ENCODE measurements around the gene HOMER2.
"Not testable (repeated sequence)": the region's sequence is repeated elsewhere in the genome, so short reads cannot be mapped to it uniquely, and the experiment has no call there.

DNA sequence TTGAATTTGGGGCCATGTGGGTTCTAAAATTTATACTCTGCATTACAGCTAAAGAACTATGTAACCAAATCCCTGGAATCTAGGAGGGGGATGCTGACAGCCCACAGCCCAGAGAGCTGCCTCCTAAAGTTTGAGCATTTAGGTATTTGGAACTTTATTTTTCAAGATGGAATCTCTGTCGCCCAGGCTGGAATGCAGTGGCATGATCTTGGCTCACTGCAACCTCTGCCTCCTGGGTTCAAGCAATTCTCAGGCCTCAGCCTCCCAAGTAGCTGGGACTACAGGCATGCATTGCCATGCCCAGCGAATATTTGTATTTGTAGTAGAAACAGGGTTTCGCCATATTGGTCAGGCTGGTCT is 48.1 kb upstream of the HOMER2 start:
- TF ChIP-seq, protein P1, sequence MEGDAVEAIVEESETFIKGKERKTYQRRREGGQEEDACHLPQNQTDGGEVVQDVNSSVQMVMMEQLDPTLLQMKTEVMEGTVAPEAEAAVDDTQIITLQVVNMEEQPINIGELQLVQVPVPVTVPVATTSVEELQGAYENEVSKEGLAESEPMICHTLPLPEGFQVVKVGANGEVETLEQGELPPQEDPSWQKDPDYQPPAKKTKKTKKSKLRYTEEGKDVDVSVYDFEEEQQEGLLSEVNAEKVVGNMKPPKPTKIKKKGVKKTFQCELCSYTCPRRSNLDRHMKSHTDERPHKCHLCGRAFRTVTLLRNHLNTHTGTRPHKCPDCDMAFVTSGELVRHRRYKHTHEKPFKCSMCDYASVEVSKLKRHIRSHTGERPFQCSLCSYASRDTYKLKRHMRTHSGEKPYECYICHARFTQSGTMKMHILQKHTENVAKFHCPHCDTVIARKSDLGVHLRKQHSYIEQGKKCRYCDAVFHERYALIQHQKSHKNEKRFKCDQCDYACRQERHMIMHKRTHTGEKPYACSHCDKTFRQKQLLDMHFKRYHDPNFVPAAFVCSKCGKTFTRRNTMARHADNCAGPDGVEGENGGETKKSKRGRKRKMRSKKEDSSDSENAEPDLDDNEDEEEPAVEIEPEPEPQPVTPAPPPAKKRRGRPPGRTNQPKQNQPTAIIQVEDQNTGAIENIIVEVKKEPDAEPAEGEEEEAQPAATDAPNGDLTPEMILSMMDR (IDR thresholded peaks at IDR 0.05), result not testable (repeated sequence)
- TF ChIP-seq POLR2A (IDR thresholded peaks at IDR 0.05), result not testable (repeated sequence)

All from esophagus squamous epithelium (tissue), 4 donors.